Osteoblast (primary cell): ENCODE measurements around the gene FBXL7. TPM values are rescaled to one million over a fixed set of nuclear protein-coding genes. Genes with fewer than 3 reads are reported as not detected.
A peak's percentile ranks its signal among the peaks of the same experiment; 100 is the strongest.

ENCODE experiments used
- DNase-seq: peaks from one replicate; pipeline ENCODE4 v3.0.0; 2011; ENCODE audit warnings: low spot score, mixed read lengths; ENCODE audit not compliant: insufficient read length; ENCODE audit errors: missing footprints
- H2AFZ ChIP-seq: 2 replicates; pipeline ENCODE4 v1.6.0; 2011; ENCODE audit warnings: mild to moderate bottlenecking, low read length
- H3K27ac ChIP-seq: 2 replicates; pipeline ENCODE4 v1.5.1; 2011; ENCODE audit warnings: mild to moderate bottlenecking, low read depth, low read length, moderate library complexity
- H3K27me3 ChIP-seq: 2 replicates; pipeline ENCODE4 v1.6.0; 2012; ENCODE audit warnings: mild to moderate bottlenecking, control low read depth, inconsistent platforms, low read length, moderate library complexity; ENCODE audit not compliant: insufficient read depth
- H3K36me3 ChIP-seq: 2 replicates; pipeline ENCODE4 v1.5.1; 2011; ENCODE audit warnings: mild to moderate bottlenecking, low read length, control low read depth, moderate library complexity; ENCODE audit not compliant: insufficient read depth
- H3K4me1 ChIP-seq: 2 replicates; pipeline ENCODE4 v1.5.1; 2011; ENCODE audit warnings: mild to moderate bottlenecking, low read length, control low read depth, moderate library complexity; ENCODE audit not compliant: insufficient read depth
- H3K4me2 ChIP-seq: 2 replicates; pipeline ENCODE4 v1.6.0; 2011; ENCODE audit warnings: mild to moderate bottlenecking, low read length; ENCODE audit not compliant: insufficient read depth
- H3K4me3 ChIP-seq: fragments of 200-600 bp; sonication (generic); 3 replicates; pipeline ENCODE4 v1.5.1; 2012; ENCODE audit warnings: mild to moderate bottlenecking, low read length, inconsistent platforms; ENCODE audit not compliant: insufficient read depth
- H3K79me2 ChIP-seq: 2 replicates; pipeline ENCODE4 v1.6.0; 2012; ENCODE audit warnings: mild to moderate bottlenecking, low read length, control low read depth, inconsistent platforms; ENCODE audit not compliant: insufficient read depth
- H3K9me3 ChIP-seq: 2 replicates; pipeline ENCODE4 v1.5.1; 2011; ENCODE audit warnings: low read depth, low read length, control low read depth
- H4K20me1 ChIP-seq: 2 replicates; pipeline ENCODE4 v1.6.0; 2012; ENCODE audit warnings: mild to moderate bottlenecking, low read length, control low read depth; ENCODE audit not compliant: insufficient read depth
- CTCF ChIP-seq: IDR thresholded peaks from 2 replicates; pipeline ENCODE4 v1.5.1; 2011; ENCODE audit warnings: mild to moderate bottlenecking, low read depth, low read length, moderate library complexity; ENCODE audit errors: extremely low read depth
- total RNA-seq: library from RNA; depleted of rRNA; stranded (reverse); fragments of >200 nt; gene quantifications from 2 replicates; pipeline ENCODE4 v1.2.3, GENCODE V29; 2012

The FBXL7 gene
- total RNA-seq, 1 donor, result 13.4 TPM

- H3K27ac ChIP-seq, result no peak overlapping the region
- no peak overlapping the region for H3K4me3 ChIP-seq
- no peaks in the 10 kb centered on the region for H3K27me3 ChIP-seq
- H3K4me1 ChIP-seq, result peaks cover 8% of the 10 kb centered on the region
- no peaks in the 10 kb centered on the region for H3K36me3 ChIP-seq
- peak overlapping the region; percentile 54 for H3K4me2 ChIP-seq
- no peak overlapping the region for H2AFZ ChIP-seq
- peaks cover 32% of the 10 kb centered on the region for H4K20me1 ChIP-seq
- no peak for DNase-seq
- peaks cover 68% of the 10 kb centered on the region for H3K79me2 ChIP-seq
- TF ChIP-seq CTCF, result no peak
- no peaks in the 10 kb centered on the region for H3K9me3 ChIP-seq
Measured at GRCh38 chr5:15520856-15521255, 20.9 kb downstream of the FBXL7 start.

- peak overlapping the region; percentile 54 for H3K4me2 ChIP-seq
- H3K79me2 ChIP-seq, result peaks cover 67% of the 10 kb centered on the region
- H3K9me3 ChIP-seq, result no peaks in the 10 kb centered on the region
- H3K27me3 ChIP-seq, result no peaks in the 10 kb centered on the region
- DNase-seq, result no peak
- H4K20me1 ChIP-seq, result peaks cover 37% of the 10 kb centered on the region
- no peaks in the 10 kb centered on the region for H3K36me3 ChIP-seq
- TF ChIP-seq CTCF, result no peak
- H2AFZ ChIP-seq, result no peak overlapping the region
- peaks cover 8% of the 10 kb centered on the region for H3K4me1 ChIP-seq
- peak overlapping the region; percentile 28 for H3K4me3 ChIP-seq
- H3K27ac ChIP-seq, result no peak overlapping the region
Measured at GRCh38 chr5:15521381-15522186, 21.6 kb downstream of the FBXL7 start.

GRCh38 chr5:15522187-15522520 lies 22.2 kb downstream of the FBXL7 start:
- no peaks in the 10 kb centered on the region for H3K9me3 ChIP-seq
- no peak for DNase-seq
- H3K4me3 ChIP-seq, result no peak overlapping the region
- no peak for TF ChIP-seq CTCF
- no peaks in the 10 kb centered on the region for H3K27me3 ChIP-seq
- no peak overlapping the region for H3K4me2 ChIP-seq
- no peak overlapping the region for H2AFZ ChIP-seq
- H3K4me1 ChIP-seq, result peaks cover 8% of the 10 kb centered on the region
- peaks cover 69% of the 10 kb centered on the region for H3K79me2 ChIP-seq
- no peaks in the 10 kb centered on the region for H3K36me3 ChIP-seq
- peaks cover 37% of the 10 kb centered on the region for H4K20me1 ChIP-seq
- H3K27ac ChIP-seq, result no peak overlapping the region

GRCh38 chr5:15524712-15525111 lies 24.7 kb downstream of the FBXL7 start:
- H2AFZ ChIP-seq, result no peak overlapping the region
- H3K4me1 ChIP-seq, result peaks cover 8% of the 10 kb centered on the region
- H3K9me3 ChIP-seq, result no peaks in the 10 kb centered on the region
- H3K36me3 ChIP-seq, result no peaks in the 10 kb centered on the region
- no peak overlapping the region for H3K4me3 ChIP-seq
- no peak overlapping the region for H3K27ac ChIP-seq
- H3K79me2 ChIP-seq, result peaks cover 54% of the 10 kb centered on the region
- no peaks in the 10 kb centered on the region for H3K27me3 ChIP-seq
- no peak for TF ChIP-seq CTCF
- no peak for DNase-seq
- H3K4me2 ChIP-seq, result no peak overlapping the region
- peaks cover 32% of the 10 kb centered on the region for H4K20me1 ChIP-seq
